Fibroblast of the aortic adventitia (primary cell): ENCODE results near the gene CGRRF1. TPM values are rescaled to one million over a fixed set of nuclear protein-coding genes. Genes with fewer than 3 reads are reported as not detected.

Experiments used
- DNase-seq: peaks from one replicate; pipeline ENCODE4 v3.0.0-alpha.2; 2010; ENCODE audit warnings: low read depth
- H3K4me3 ChIP-seq: 2 replicates; pipeline ENCODE4 v1.5.1; 2011; ENCODE audit warnings: low read depth, mild to moderate bottlenecking, control low read depth, low read length, moderate library complexity
- total RNA-seq: library from RNA; depleted of rRNA; stranded (reverse); fragments of >200 nt; gene quantifications from 2 replicates; pipeline ENCODE4 v1.2.3, GENCODE V29; 2012; ENCODE audit warnings: low replicate concordance
- TF ChIP-seq, protein P1 (sequence below): IDR thresholded peaks from 2 replicates; pipeline ENCODE4 v1.5.1; 2011; ENCODE audit warnings: mild to moderate bottlenecking, low read length, control low read depth, inconsistent platforms; ENCODE audit not compliant: insufficient read depth

CGRRF1 gene, protein sequence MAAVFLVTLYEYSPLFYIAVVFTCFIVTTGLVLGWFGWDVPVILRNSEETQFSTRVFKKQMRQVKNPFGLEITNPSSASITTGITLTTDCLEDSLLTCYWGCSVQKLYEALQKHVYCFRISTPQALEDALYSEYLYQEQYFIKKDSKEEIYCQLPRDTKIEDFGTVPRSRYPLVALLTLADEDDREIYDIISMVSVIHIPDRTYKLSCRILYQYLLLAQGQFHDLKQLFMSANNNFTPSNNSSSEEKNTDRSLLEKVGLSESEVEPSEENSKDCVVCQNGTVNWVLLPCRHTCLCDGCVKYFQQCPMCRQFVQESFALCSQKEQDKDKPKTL
- 7.0 and 19.7 TPM in 2 replicates for total RNA-seq

DNA sequence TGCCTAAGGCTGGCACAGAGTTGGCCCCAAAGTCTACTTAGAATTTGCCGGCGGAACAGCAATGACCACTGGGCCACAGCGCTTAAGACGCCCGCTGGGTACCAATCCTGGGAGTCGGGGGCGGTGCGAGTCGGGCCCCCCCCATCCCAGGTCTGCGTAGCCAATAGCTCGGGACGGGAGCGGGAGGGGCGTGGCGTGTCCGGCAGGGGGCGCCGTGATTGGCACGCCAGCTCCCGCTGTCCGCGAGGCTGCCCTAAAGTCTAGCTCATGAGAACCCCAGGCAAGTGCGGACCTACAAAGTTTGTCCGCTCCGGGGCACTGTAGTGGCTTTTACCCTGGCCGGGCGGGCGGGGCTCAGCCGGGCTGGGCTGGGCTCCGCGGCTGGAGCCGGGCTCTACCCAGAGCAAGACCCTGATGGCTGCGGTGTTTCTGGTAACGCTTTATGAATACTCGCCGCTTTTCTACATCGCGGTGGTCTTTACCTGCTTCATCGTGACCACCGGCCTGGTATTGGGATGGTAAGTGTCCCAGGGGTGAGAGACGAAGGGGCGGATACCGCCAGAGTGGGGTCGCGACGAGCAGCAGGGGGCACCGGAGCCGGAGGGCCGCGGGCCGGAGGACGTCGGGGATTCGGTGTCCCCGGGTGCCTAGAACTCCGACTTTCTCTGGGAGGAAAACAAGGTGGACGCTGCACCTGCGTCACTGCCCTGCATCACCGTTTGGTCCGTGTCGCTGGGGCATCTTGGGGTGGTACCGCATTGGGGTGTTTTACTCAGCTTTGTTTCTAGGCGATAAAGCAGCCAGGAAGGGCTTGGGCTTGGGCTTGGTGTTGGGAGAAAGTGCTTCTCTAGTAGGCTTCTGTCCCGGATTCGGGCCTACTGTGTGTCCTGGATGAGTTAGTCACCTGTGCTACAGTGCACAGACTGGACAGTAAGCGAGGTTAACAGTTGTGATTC, at the start of gene CGRRF1:
Gene CGRRF1, plus strand, starts transcription at position 361 of the 956 bp plus-strand sequence. Its CDS starts 54 bp downstream, at position 415.
- peak; percentile 98 for DNase-seq
- H3K4me3 ChIP-seq = peak within 1 kb of the TSS; percentile 98
- TF ChIP-seq, protein P1, sequence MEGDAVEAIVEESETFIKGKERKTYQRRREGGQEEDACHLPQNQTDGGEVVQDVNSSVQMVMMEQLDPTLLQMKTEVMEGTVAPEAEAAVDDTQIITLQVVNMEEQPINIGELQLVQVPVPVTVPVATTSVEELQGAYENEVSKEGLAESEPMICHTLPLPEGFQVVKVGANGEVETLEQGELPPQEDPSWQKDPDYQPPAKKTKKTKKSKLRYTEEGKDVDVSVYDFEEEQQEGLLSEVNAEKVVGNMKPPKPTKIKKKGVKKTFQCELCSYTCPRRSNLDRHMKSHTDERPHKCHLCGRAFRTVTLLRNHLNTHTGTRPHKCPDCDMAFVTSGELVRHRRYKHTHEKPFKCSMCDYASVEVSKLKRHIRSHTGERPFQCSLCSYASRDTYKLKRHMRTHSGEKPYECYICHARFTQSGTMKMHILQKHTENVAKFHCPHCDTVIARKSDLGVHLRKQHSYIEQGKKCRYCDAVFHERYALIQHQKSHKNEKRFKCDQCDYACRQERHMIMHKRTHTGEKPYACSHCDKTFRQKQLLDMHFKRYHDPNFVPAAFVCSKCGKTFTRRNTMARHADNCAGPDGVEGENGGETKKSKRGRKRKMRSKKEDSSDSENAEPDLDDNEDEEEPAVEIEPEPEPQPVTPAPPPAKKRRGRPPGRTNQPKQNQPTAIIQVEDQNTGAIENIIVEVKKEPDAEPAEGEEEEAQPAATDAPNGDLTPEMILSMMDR = peak; percentile 44

DNA sequence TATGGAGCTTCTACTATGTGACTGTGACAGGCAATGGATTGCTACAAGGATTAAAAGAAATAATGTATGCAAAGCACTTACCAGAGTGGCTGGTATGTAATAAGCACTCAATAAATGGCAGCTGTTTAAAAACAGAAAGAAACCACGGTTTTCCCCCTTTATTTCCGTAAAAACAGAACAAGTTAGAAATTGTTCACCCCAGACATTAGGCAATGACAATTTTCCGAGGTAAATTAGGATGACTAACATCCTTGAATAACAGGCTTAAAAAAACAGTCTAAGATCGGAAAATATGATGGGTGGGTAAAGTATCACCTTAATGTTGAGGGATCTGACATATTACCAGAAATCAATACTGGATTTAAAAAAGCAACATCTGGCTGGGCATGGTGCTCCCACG, 47.7 kb upstream of the CGRRF1 start:
- no peak for DNase-seq
- H3K4me3 ChIP-seq = no peak overlapping the region
- TF ChIP-seq, protein P1 = no peak

DNA sequence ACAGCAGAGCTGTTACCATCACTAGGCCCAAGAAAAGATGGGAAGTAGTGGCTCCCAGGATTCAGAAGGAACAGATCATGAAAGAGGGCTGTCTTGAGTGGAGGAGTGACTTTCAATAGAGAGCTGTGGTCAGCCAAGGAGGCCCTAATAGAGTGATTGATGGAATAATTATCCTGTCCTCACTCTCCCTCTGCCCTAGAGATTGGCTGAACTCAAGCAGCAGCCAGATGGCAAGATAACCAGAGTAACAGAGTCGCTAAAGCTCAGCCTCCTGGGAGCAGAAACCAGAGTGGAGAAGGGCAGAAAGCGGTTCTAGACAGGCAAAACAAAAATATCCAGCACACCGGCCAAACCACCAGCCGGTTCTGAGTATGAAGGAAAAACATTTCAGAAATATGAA, 44.1 kb upstream of the CGRRF1 start:
- TF ChIP-seq, protein P1 = no peak
- H3K4me3 ChIP-seq = no peak overlapping the region
- no peak for DNase-seq

GRCh38 chr14:54467280-54467679, 42.4 kb upstream of the CGRRF1 start:
- no peak for DNase-seq
- H3K4me3 ChIP-seq = no peak overlapping the region
- TF ChIP-seq, protein P1 = no peak

GRCh38 chr14:54470701-54471100, 39.0 kb upstream of the CGRRF1 start:
- TF ChIP-seq, protein P1 = no peak
- DNase-seq = no peak
- H3K4me3 ChIP-seq = no peak overlapping the region

- H3K4me3 ChIP-seq = no peak overlapping the region
- no peak for DNase-seq
- TF ChIP-seq, protein P1 = no peak
Observed at GRCh38 chr14:54471641-54472040, 38.1 kb upstream of the CGRRF1 start.
